IPS-NIHi7 (cell line): ENCODE data around the gene ARMH3.
"Not testable (repeated sequence)": the region's sequence is repeated elsewhere in the genome, so short reads cannot be mapped to it uniquely, and the experiment has no call there.

Experiments used
- DNase-seq: peaks from one replicate; pipeline ENCODE4 v3.0.0; 2012; ENCODE audit warnings: mixed read lengths; ENCODE audit errors: extremely low spot score

Gene ARMH3

GRCh38 chr10:102046095-102046494 lies 9.9 kb downstream of the ARMH3 start:
- no peak for DNase-seq

GRCh38 chr10:102045292-102045691 lies 10.7 kb downstream of the ARMH3 start:
- no peak for DNase-seq

- peak; percentile 25 for DNase-seq
These were observed 15.5 kb downstream of the ARMH3 start for GRCh38 chr10:102040305-102041050.

- DNase-seq = no peak
These were observed 17.6 kb downstream of the ARMH3 start for GRCh38 chr10:102038410-102038809.

GRCh38 chr10:102035807-102036206 lies 20.2 kb downstream of the ARMH3 start:
- DNase-seq = not testable (repeated sequence)

GRCh38 chr10:102033787-102034186 lies 22.2 kb downstream of the ARMH3 start:
- DNase-seq = no peak

GRCh38 chr10:102027261-102027660 lies 28.7 kb downstream of the ARMH3 start:
- no peak for DNase-seq

- DNase-seq = no peak
These were observed 31.2 kb downstream of the ARMH3 start for GRCh38 chr10:102024799-102025198.

- DNase-seq = no peak
These were observed 35.0 kb downstream of the ARMH3 start for GRCh38 chr10:102020938-102021337.

GRCh38 chr10:102017295-102017694 lies 38.7 kb downstream of the ARMH3 start:
- no peak for DNase-seq

GRCh38 chr10:102016416-102016815 lies 39.6 kb downstream of the ARMH3 start:
- DNase-seq = no peak

- no peak for DNase-seq
These were observed 45.0 kb downstream of the ARMH3 start for GRCh38 chr10:102010961-102011360.

- peak; percentile 90 for DNase-seq
These were observed 46.1 kb downstream of the ARMH3 start for GRCh38 chr10:102009801-102010425.

- no peak for DNase-seq
These were observed 48.2 kb downstream of the ARMH3 start for GRCh38 chr10:102007796-102008195.

- DNase-seq = not testable (repeated sequence)
These were observed 48.9 kb downstream of the ARMH3 start for GRCh38 chr10:102007031-102007430.

GRCh38 chr10:102004376-102004775 lies 51.6 kb downstream of the ARMH3 start:
- DNase-seq = no peak

- DNase-seq = no peak
These were observed 52.4 kb downstream of the ARMH3 start for GRCh38 chr10:102003541-102003940.

- no peak for DNase-seq
These were observed 54.4 kb downstream of the ARMH3 start for GRCh38 chr10:102001435-102002068.

GRCh38 chr10:101997803-101998202 lies 58.2 kb downstream of the ARMH3 start:
- DNase-seq = no peak

GRCh38 chr10:101995451-101996063 lies 60.4 kb downstream of the ARMH3 start:
- DNase-seq = no peak

- DNase-seq = no peak
These were observed 62.2 kb downstream of the ARMH3 start for GRCh38 chr10:101993651-101994200.

- no peak for DNase-seq
These were observed 62.8 kb downstream of the ARMH3 start for GRCh38 chr10:101993221-101993620.
